ENCODE measurements around the gene SENP7.

The SENP7 gene

DNA sequence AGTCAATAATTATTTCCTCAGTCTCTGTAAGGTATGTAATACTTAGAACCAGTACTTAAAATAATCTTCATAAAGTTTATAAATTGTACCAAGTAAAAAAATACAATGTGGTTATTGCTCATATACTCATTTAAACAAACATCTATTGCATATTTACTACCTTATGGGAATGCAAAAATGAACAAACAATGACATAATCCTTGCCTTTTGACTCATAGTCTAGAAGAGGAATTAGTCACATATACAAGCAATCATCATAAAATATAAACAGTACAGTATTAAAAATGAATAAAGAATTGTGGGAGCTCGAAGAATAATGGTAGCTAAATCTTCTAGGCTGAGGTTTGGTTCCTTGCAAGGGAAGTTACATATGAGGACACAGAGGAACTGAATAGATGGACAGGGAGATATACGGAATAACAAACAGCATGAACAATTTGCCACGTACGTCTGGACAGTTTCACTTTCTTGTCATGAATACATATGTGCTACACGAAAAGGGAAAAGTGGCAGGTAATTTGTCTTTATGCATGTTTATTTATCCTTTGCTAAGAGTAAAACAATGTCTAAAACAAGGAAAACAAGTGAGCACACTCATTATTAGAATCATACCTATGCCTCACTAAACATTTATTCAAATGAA lies 209.8 kb downstream of the SENP7 start:
- Mint-ChIP-seq H3K9me3 (peaks cover 29% of the 10 kb centered on the region), H3K4me3 (no peak overlapping the region), H3K27me3 (ENCODE audit: low read depth) (no peaks in the 10 kb centered on the region), H3K4me1 (ENCODE audit: low read depth) (no peaks in the 10 kb centered on the region), H3K36me3 (ENCODE audit: low read depth) (peaks cover 14% of the 10 kb centered on the region), H3K27ac (no peak overlapping the region)

DNA sequence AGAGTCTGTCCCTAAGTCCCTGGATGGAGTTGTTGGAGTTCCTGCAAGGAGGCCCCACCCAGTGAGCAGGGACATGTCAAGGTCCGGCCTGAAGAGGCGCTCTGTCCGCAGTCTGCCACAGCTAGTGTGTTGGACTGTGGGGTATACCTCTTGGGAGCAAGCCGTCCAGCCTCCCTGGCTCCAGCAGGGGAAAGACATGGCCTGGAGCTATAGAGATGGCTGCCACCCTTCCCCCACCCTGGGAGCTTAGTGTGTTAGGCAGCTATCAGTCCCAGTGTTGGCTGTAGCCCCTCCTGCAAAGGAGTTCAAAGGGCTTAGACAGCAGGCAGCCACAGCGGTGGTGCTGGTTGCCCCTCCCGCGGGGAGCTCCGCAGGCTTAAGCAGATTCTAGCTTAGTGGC lies 212.9 kb downstream of the SENP7 start:
- H3K9me3 Mint-ChIP-seq: peaks cover 39% of the 10 kb centered on the region

DNA sequence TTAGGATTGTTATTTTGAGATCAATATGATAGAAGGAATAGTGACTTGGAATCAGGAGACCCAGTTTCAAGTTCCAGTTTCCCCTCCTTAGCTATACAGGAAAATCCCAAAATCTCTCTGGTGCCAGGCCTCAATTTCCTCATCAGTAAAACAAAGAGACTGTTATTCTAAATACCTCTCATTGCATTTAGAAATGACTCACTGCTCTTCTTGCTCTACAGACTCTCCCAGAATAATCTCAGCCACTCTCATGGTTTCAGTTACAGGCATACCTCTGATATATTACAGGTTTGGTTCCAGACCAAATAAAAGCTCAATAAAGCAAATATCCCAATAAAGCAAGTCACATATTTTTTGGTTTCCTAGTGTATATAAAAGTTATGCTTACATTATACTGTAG lies 221.0 kb downstream of the SENP7 start:
- no peak overlapping the region for H3K4me3 Mint-ChIP-seq
- H3K27me3 Mint-ChIP-seq (ENCODE audit: low read depth): no peaks in the 10 kb centered on the region
- no peaks in the 10 kb centered on the region for H3K36me3 Mint-ChIP-seq (ENCODE audit: low read depth)
- no peaks in the 10 kb centered on the region for H3K4me1 Mint-ChIP-seq (ENCODE audit: low read depth)
- no peak overlapping the region for H3K27ac Mint-ChIP-seq
- peaks cover 22% of the 10 kb centered on the region for H3K9me3 Mint-ChIP-seq

More for the DNA sequence above, 212.9 kb downstream of the SENP7 start:
- Mint-ChIP-seq H3K4me3 (no peak overlapping the region), H3K4me1 (ENCODE audit: low read depth) (no peaks in the 10 kb centered on the region), H3K27ac (no peak overlapping the region), H3K36me3 (ENCODE audit: low read depth) (peaks cover 8% of the 10 kb centered on the region), H3K27me3 (ENCODE audit: low read depth) (no peaks in the 10 kb centered on the region)

DNA sequence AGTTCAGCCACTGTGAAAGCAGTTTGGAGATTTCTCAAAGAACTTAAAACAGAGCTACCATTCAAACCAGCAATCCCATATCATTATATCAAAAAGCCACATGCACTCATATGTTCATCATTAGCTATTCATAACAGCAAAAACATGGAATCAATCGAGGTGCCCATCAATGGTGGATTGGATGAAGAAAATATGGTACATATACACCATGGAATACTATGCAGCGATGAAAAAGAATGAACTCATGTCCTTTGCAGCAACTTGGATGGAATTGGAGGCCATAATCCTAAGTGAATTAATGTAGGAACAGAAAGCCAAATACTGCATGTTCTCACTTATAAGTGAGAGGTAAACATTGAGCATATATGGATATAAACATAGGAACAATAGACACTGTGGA lies 224.7 kb downstream of the SENP7 start:
- Mint-ChIP-seq H3K4me1 (ENCODE audit: low read depth) (no peaks in the 10 kb centered on the region), H3K9me3 (peaks cover 11% of the 10 kb centered on the region), H3K36me3 (ENCODE audit: low read depth) (no peaks in the 10 kb centered on the region), H3K27ac (no peak overlapping the region), H3K27me3 (ENCODE audit: low read depth) (no peaks in the 10 kb centered on the region), H3K4me3 (no peak overlapping the region)

DNA sequence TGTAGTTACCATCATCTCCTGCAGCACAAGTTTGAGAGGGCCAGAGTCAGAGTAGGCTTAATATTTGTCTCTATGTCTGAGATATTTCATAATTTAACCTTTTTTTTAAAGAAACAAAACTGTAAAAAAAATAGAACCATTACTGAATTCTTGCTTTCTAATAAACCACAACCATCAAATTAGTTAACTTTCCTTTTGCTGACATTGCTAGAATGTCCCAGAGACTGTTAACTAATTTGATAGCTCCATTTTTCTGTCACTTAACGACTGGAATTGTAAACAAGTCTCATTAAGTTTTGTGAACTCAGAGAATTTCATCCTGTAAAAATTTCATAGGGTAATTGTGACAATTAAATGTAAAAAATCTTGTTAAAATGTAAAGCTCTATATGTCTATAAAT lies 228.3 kb downstream of the SENP7 start:
- Mint-ChIP-seq H3K27ac (no peak overlapping the region), H3K27me3 (ENCODE audit: low read depth) (no peaks in the 10 kb centered on the region), H3K4me1 (ENCODE audit: low read depth) (no peaks in the 10 kb centered on the region), H3K9me3 (peaks cover 11% of the 10 kb centered on the region), H3K4me3 (no peak overlapping the region), H3K36me3 (ENCODE audit: low read depth) (no peaks in the 10 kb centered on the region)

DNA sequence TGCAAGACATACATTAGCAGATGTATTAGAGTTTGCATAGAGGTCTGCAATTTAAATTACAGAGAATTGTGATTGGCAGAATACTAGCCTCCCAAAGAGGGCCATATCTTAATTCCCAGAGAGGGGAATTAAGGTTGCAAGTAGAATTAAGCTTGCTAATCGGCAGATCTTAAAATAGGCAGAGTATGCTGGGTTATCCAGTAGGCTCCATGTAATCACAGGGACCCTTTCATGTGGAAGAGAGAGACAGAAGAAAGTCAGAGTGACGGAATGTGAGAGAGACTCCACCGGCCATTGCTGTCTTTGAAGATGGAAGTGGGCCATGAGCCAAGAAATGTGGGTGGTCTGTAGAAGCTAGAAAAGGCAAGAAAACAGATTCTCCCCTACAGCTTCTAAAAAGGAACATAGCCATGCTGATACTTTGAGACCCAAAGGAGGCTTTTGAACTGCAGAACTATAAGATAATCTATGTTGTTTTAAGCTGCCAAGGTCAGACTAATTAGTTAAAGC lies 231.4 kb downstream of the SENP7 start:
- no peaks in the 10 kb centered on the region for H3K9me3 Mint-ChIP-seq
- H3K27ac Mint-ChIP-seq: no peak overlapping the region
- no peaks in the 10 kb centered on the region for H3K4me1 Mint-ChIP-seq (ENCODE audit: low read depth)
- H3K36me3 Mint-ChIP-seq (ENCODE audit: low read depth): no peaks in the 10 kb centered on the region
- H3K27me3 Mint-ChIP-seq (ENCODE audit: low read depth): no peaks in the 10 kb centered on the region
- no peak overlapping the region for H3K4me3 Mint-ChIP-seq

DNA sequence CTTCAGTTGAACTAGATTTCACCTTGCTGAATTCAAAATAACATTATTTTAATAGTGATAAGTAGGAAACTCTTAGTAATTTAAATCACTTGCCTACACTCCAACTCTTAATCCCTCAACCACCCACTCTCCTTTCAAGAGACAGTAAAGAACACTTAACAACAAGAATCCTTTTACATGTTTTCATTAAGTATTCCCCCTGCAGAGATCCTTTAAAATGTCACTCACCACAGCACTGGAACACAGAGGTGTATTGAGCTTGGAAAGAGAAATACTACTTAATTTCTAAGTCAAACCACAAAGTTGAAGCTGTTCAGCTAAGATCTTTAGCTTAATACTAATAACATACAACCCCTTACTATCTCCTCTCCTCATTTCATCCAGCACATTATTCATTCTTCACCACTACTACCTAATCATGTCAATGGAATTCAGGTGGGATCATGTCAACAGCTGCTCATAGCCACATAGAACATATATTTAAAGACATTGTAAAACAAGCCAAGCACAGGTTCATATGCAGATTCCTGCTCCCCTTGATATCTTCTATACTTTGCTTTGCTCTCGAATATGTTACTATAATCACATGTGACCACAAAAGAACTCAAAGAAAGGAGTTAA lies 233.1 kb downstream of the SENP7 start:
- H3K4me3 Mint-ChIP-seq: no peak overlapping the region
- no peaks in the 10 kb centered on the region for H3K4me1 Mint-ChIP-seq (ENCODE audit: low read depth)
- no peaks in the 10 kb centered on the region for H3K27me3 Mint-ChIP-seq (ENCODE audit: low read depth)
- H3K9me3 Mint-ChIP-seq: no peaks in the 10 kb centered on the region
- H3K36me3 Mint-ChIP-seq (ENCODE audit: low read depth): no peaks in the 10 kb centered on the region
- no peak overlapping the region for H3K27ac Mint-ChIP-seq

DNA sequence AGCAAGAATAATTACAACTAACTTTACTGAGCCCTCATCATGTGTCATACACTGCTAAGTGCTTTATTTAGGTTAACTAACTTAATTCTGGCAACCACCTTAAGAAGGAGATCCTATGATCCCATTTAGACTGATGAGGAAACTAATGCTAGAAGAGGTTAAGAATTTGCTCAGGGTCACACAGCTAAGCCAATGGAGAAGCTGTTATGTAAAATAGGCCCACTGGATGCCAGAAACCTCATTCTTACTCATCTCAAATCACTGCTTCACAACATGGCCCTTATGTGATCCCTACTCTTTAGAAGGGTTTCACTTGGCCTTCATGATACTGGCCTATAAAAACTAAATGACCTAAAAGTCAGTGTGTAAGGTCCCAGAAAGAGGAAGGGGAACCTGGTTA lies 233.8 kb downstream of the SENP7 start:
- H3K27me3 Mint-ChIP-seq (ENCODE audit: low read depth): no peaks in the 10 kb centered on the region
- H3K4me1 Mint-ChIP-seq (ENCODE audit: low read depth): no peaks in the 10 kb centered on the region
- no peak overlapping the region for H3K4me3 Mint-ChIP-seq
- H3K27ac Mint-ChIP-seq: no peak overlapping the region
- H3K9me3 Mint-ChIP-seq: no peaks in the 10 kb centered on the region
- H3K36me3 Mint-ChIP-seq (ENCODE audit: low read depth): no peaks in the 10 kb centered on the region

DNA sequence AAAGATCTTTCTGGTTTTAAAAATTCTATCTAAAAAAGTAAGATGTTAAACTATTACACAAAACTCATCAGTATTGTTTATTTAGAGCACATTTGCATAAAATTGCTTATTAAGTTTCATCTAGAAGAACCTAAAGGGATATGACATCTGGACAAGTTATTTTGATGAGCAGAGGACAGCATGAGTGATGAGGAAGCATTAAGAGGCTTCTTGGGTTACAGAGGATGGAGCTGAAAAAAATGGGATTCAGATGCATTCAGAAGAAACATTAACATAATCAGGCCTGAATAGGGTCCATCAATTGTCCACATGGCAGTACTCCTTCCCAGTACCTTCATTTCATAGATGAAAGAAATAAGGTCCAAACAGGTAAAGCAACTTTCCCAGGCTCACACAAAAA lies 234.3 kb downstream of the SENP7 start:
- Mint-ChIP-seq H3K36me3 (ENCODE audit: low read depth) (no peaks in the 10 kb centered on the region), H3K4me3 (no peak overlapping the region), H3K9me3 (no peaks in the 10 kb centered on the region), H3K27me3 (ENCODE audit: low read depth) (no peaks in the 10 kb centered on the region), H3K4me1 (ENCODE audit: low read depth) (no peaks in the 10 kb centered on the region), H3K27ac (no peak overlapping the region)
